Stimulated activated CD4-positive, alpha-beta T cell treated with anti-CD3 and anti-CD28 coated beads, TNF-alpha, amount 100 ng/mL, for 24 hours (primary cell): ENCODE data around the gene MT1E.
A peak's percentile ranks its signal among the peaks of the same experiment; 100 is the strongest.

Experiments
- DNase-seq, 3 experiments: peaks; one replicate each; pipeline ENCODE4 v3.0.0-alpha.2; 2020; ENCODE audit warnings: low read depth in 3 of 3

The MT1E gene

GRCh38 chr16:56626685-56627084 lies 1.1 kb downstream of the MT1E start:
- DNase-seq: no peak

- DNase-seq: no peak
These were observed 3.1 kb downstream of the MT1E start for GRCh38 chr16:56628486-56629350.

- DNase-seq: no peak
These were observed 4.0 kb downstream of the MT1E start for GRCh38 chr16:56629531-56629930.

- DNase-seq: no peak
These were observed 4.6 kb downstream of the MT1E start for GRCh38 chr16:56630134-56630533.

GRCh38 chr16:56631197-56631596 lies 5.6 kb downstream of the MT1E start:
- DNase-seq: no peak

GRCh38 chr16:56631832-56632155 lies 6.2 kb downstream of the MT1E start:
- DNase-seq: no peak

- DNase-seq: no peak
These were observed 6.7 kb downstream of the MT1E start, which contains the start of gene MT1M for GRCh38 chr16:56632156-56632847. Gene MT1M, plus strand, starts transcription at chr16:56632659. Its CDS starts 73 bp downstream, at chr16:56632732.

- DNase-seq: no peak
These were observed 7.3 kb downstream of the MT1E start for GRCh38 chr16:56632848-56633365.

- no peak for DNase-seq
These were observed 8.0 kb downstream of the MT1E start for GRCh38 chr16:56633535-56633934.

DNA sequence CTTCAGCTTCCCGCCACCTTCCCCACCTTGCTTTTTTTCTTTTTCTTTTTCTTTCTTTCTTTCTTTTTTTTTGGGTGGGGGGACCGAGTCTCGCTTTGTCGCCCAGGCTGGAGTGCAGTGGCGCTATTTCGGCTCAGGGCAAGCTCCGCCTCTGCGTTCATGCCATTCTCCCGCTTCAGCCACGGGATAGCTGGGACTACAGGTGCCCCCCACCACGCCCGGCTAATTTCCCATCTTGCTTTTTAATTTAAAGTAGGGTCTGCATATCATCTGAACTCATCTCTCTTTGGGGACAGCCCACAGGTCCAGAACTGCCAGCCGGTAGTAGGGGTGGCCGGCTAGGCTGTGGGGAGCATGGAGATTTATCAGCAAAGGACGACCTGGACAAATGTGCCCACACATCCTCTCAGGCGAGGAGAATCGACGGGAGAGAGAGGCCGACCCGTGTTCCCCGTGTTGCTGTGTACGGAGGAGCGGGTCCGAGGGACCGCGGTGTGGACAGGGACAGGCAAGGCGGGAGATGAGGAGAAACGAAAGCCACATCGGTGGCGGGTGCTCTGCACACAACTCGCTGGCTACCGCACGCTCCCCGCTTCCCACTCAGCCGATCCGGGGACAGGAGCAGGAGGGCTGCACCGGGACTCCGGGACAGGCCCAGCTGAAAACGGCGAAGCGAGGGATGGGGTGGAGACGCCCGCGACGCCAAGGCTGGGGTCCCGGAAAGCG lies 9.3 kb downstream of the MT1E start:
- DNase-seq: no peak

DNA sequence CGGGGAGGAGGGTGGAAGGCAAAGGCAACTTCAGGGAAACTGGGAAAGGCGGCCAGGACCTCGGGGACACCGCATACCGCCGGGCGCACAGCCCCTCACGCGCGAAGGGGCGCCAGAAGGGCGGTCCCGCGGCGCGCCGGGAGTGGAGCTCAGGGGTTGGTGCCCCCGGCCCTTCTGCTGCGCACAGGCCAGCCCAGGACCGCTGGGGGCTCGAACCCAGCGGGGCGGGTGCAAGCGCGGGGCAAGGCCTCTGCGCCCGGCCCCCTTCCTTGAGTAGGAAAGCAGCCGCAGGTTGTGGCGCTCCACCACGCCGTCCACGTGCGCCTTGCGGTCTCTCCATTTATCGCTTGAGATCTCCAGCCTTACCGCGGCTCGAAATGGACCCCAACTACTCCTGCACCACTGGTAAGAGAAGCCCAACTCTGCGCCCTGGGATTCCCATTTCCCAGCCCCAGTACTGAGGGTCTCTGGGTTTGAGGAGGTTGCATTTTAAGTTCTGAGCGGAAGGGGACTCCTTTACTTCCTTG lies 9.9 kb downstream of the MT1E start:
- no peak for DNase-seq

DNA sequence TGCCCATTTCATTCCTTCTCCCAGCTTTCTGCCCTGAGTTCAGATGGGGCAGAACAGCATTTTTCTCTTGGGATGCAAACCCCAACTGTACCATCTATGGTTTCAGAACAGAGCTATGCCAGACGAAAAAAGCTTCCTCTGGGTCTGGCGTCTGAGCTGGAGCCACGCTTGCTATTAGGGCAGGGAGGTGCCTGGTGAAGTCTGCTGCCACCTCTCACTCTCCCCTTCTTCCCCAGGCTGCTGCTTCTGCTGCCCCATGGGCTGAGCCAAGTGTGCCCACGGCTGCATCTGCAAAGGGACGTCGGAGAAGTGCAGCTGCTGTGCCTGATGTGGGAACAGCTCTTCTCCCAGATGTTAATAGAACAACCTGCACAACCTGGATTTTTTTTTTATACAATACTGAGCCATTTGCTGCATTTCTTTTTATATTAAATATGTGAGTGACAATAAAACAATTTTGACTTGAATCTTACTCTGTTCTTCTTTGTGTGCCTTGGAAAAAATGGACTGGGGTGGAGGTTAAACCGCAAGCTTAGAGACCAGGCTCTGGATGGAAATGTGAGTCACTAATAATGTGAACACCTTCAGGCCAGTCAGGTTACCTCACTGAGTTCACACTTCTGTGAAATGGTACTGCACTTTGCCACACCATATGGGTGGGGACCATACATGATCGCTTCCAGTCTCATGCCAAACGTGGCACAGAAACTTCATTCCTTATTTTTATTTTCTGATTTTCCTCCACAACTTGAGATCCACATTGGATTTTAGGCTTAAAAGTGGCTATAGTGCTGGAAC lies 11.2 kb downstream of the MT1E start:
- DNase-seq: no peak

DNA sequence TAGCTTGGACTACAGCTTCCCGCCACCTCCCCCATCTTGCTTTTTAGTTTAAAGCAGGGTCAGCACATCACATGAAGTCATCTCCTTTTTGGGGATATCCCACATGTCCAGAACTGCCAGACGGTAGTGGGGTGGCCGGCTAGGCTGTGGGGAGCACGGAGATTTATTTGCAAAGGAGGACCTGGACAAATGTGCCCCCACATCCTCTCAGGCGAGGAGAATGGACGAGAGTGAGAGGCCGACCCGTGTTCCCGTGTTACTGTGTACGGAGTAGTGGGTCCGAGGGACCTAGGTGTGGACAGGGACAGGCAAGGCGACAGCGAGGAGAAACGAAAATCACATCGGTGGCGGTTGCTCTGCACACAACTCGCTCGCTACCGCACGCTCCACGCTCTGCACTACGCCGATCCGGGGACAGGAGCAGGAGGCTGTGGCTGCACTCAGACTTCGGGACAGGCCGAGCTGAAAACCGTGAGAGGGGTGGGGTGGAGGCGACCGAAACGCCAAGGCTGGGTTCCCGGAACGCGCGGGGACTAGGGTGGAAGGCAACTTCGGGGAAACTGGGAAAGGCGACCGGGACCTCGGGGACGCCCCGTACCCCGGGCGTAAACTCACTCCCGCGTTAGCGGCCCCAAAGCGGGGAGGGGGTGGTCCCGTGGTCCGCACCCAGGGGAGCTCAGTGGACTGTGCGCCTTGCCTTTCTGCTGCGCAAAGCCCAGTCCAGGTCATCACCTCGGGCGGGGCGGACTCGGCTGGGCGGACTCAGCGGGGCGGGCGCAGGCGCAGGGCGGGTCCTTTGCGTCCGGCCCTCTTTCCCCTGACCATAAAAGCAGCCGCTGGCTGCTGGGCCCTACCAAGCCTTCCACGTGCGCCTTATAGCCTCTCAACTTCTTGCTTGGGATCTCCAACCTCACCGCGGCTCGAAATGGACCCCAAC lies 12.5 kb downstream of the MT1E start, which contains the start of gene MT1A:
MT1A (plus strand) TSS at position 853 of the 937 bp plus-strand sequence; CDS start at position 926, 73 bp downstream.
- DNase-seq: no peak

GRCh38 chr16:56639045-56639444 lies 13.5 kb downstream of the MT1E start:
- no peak for DNase-seq

DNA sequence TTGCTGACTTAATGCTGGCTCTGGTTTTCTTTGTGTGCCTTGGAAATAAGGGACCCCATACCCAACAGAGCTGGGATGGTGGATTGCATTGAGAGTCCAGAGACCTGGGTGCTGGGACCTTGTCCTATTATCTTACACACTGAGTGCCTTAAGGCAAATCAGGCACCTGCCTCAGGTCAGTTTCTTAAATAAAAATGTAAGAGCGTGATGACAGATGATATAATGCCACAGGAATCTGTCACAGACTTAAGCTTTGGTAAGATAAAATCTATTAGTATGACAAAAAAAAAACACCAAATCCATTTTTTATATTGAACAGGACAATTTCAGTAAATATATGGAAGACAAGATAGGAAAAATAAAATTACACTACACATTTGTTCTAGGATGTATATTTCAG lies 14.5 kb downstream of the MT1E start:
- no peak for DNase-seq

DNA sequence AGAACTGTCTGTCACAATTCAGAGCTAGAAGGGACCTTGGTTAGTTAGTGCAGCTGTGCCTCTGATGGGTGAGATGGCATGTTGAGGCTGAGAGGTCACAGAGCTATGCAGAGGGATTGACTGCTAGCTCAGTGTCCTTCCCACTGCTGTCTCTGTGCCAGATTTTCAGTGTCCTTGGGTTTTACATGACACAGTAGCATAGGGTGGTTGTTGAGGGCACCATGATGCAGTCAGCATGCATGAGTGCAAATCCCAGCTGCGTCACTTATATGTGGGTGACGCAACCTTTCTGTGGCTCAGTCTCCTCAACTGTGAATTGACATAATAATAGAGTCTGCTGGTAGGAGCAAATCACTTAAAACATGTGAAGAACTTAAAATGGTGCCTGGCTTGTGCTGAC lies 15.6 kb downstream of the MT1E start:
- DNase-seq: no peak

- peak; percentile 51 to 77 (median 53) for DNase-seq
These were observed 17.6 kb downstream of the MT1E start for GRCh38 chr16:56643080-56643778.

DNA sequence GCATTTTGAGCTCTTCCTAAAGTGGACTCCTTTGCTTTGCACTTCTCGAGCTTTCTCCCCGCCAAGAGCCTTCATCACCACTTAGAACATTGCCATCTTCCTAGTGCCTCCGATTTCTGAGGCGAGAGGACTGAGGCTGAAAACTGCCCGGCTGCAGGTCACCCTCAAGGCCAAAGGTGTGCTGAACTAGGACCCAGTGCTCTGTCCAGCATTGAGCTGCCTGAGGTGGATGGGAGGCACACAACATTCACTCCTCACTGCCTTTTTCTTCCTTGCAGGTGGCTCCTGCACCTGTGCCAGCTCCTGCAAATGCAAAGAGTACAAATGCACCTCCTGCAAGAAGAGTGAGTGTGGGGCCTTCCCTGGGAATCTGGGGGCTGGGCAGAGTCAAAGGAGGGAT lies 18.3 kb downstream of the MT1E start:
- no peak for DNase-seq

DNA sequence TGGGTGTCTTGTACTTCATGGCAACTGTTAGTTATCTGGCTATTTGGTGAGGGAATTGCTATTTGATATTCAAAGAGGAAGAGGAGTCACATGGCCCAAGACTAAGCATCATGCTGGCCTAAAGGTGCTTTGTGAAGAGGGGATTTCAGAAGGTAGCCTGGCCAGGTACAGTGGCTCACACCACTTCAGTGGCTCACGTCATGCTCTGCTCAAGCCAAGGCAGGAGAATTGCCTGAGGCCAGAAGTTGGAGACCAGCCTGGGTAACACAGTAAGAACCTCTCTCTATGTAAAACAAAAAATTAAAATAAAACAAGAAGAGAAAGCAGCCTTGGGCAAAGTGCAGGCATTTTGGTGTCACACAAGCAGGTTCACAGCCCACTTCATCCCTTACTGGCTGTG lies 19.7 kb downstream of the MT1E start:
- DNase-seq: no peak
